Vagina (tissue), 2 donors: Measurements from ENCODE around the gene SCAND1. TPM values are rescaled to one million over a fixed set of nuclear protein-coding genes. Genes with fewer than 3 reads are reported as not detected.

Experiments used
- DNase-seq, 2 donors: peaks; one replicate each; pipeline ENCODE4 v3.0.0-alpha.2; 2017; ENCODE audit errors: extremely low spot score in 2 of 2
- H3K27ac ChIP-seq: fragments of 200-600 bp; sonication (generic); one replicate; pipeline ENCODE4 v1.5.1; 2019
- H3K27me3 ChIP-seq: fragments of 200-600 bp; sonication (generic); one replicate; pipeline ENCODE4 v1.5.1; 2019
- H3K36me3 ChIP-seq, 2 donors: fragments of 200-600 bp; sonication (generic); one replicate each; pipeline ENCODE4 v1.5.1; 2017 to 2019
- H3K4me1 ChIP-seq: fragments of 200-600 bp; sonication (generic); one replicate; pipeline ENCODE4 v1.5.1; 2019
- H3K4me3 ChIP-seq, 2 donors: fragments of 200-600 bp; sonication (generic); 1 replicate in 1 of 2; 2 replicates in 1 of 2; pipeline ENCODE4 v1.5.1; 2016 to 2019
- H3K9me3 ChIP-seq: fragments of 200-600 bp; sonication (generic); one replicate; pipeline ENCODE4 v1.5.1; 2019
- POLR2A ChIP-seq, 2 donors: fragments of 450-650 bp; IDR thresholded peaks; one replicate each; pipeline ENCODE4 v1.6.1; 2017; ENCODE audit warnings: antibody characterized with exemption in 2 of 2, mild to moderate bottlenecking in 2 of 2, moderate library complexity in 2 of 2
- POLR2AphosphoS5 ChIP-seq, 2 donors: sonication (generic); formaldehyde crosslinking; IDR thresholded peaks; one replicate each; pipeline ENCODE4 v1.9.0; 2017; ENCODE audit warnings: antibody characterized with exemption in 2 of 2, mild to moderate bottlenecking in 2 of 2, low read depth in 1 of 2; ENCODE audit not compliant: insufficient read depth in 1 of 2
- intact Hi-C: fragments of 100-400 bp; cut with DNase I; formaldehyde crosslinking; loops from one replicate; pipeline ENCODE4 v1.15.1; 2023
- total RNA-seq: library from RNA; depleted of rRNA; stranded (reverse); fragments of >200 nt; gene quantifications from one replicate; pipeline ENCODE4 v1.2.3, GENCODE V29; 2016
- TF ChIP-seq, protein P1 (sequence below), 3 experiments: fragments of 450-650 bp in 2 of 3; fragments of 200-600 bp in 1 of 3; sonication (generic) in 1 of 3; IDR thresholded peaks; one replicate each; pipeline ENCODE4 v1.5.1; 2017 to 2019; ENCODE audit warnings: antibody characterized with exemption in 3 of 3, mild to moderate bottlenecking in 2 of 3, moderate library complexity in 2 of 3

Gene SCAND1
- total RNA-seq, 1 donor from 2014 or later, result 102 TPM

GRCh38 chr20:35939264-35939663 is 15.0 kb downstream of the SCAND1 start:
- Histone ChIP-seq H3K27me3 (no peaks in the 10 kb centered on the region), H3K36me3 (peaks cover 0 to 44% of the 10 kb centered on the region in 2 donors), H3K4me1 (no peaks in the 10 kb centered on the region), H3K9me3 (no peaks in the 10 kb centered on the region), H3K4me3 (no peak overlapping the region), H3K27ac (no peak overlapping the region)
- DNase-seq, result no peak
- intact Hi-C loops, result no loop called here
- TF ChIP-seq, protein P1, sequence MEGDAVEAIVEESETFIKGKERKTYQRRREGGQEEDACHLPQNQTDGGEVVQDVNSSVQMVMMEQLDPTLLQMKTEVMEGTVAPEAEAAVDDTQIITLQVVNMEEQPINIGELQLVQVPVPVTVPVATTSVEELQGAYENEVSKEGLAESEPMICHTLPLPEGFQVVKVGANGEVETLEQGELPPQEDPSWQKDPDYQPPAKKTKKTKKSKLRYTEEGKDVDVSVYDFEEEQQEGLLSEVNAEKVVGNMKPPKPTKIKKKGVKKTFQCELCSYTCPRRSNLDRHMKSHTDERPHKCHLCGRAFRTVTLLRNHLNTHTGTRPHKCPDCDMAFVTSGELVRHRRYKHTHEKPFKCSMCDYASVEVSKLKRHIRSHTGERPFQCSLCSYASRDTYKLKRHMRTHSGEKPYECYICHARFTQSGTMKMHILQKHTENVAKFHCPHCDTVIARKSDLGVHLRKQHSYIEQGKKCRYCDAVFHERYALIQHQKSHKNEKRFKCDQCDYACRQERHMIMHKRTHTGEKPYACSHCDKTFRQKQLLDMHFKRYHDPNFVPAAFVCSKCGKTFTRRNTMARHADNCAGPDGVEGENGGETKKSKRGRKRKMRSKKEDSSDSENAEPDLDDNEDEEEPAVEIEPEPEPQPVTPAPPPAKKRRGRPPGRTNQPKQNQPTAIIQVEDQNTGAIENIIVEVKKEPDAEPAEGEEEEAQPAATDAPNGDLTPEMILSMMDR (IDR thresholded peaks at IDR 0.05), result no peak
- TF ChIP-seq POLR2A (IDR thresholded peaks at IDR 0.05) (no peak), POLR2AphosphoS5 (IDR thresholded peaks at IDR 0.05; ENCODE audit: insufficient read depth in 1 of 2, low read depth in 1 of 2) (no peak)

- Histone ChIP-seq H3K27me3 (no peaks in the 10 kb centered on the region), H3K27ac (no peak overlapping the region), H3K9me3 (no peaks in the 10 kb centered on the region), H3K4me1 (no peaks in the 10 kb centered on the region), H3K4me3 (no peak overlapping the region), H3K36me3 (peaks cover 0 to 33% of the 10 kb centered on the region in 2 donors)
- TF ChIP-seq POLR2A (IDR thresholded peaks at IDR 0.05), result no peak
- TF ChIP-seq, protein P1 (IDR thresholded peaks at IDR 0.05), result no peak
- TF ChIP-seq POLR2AphosphoS5 (IDR thresholded peaks at IDR 0.05; ENCODE audit: insufficient read depth in 1 of 2, low read depth in 1 of 2), result no peak
- no peak for DNase-seq
- intact Hi-C loops, result no loop called here
Observed at GRCh38 chr20:35934050-35934449, 20.3 kb downstream of the SCAND1 start.

DNA sequence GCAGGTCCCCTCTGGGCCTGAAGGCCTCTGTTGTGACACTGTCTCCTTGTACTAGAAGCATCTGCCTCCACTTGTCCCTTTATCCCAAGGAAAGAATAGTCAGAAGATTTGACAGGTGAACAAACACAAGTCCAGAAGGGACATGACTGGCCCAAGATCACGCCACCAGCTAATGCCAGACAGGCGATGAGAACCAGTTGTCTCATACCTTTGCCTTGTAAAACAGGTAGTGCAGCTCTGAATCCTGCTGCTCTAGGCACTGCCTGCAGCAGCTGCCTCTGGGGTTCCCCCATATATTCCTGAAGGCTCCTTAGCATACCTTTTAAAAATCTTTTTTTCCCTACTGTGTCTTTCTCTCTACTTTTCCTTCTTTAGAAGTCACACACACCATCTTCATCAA is 25.0 kb downstream of the SCAND1 start:
- no peak for DNase-seq
- H3K36me3 ChIP-seq, result peaks cover 0 to 48% of the 10 kb centered on the region in 2 donors
- no peaks in the 10 kb centered on the region for H3K27me3 ChIP-seq
- no peak overlapping the region for H3K27ac ChIP-seq
- TF ChIP-seq, protein P1 (IDR thresholded peaks at IDR 0.05), result no peak
- no peak for TF ChIP-seq POLR2AphosphoS5 (IDR thresholded peaks at IDR 0.05; ENCODE audit: insufficient read depth in 1 of 2, low read depth in 1 of 2)
- TF ChIP-seq POLR2A (IDR thresholded peaks at IDR 0.05), result no peak
- no peak overlapping the region for H3K4me3 ChIP-seq
- H3K4me1 ChIP-seq, result no peaks in the 10 kb centered on the region
- H3K9me3 ChIP-seq, result no peaks in the 10 kb centered on the region
- intact Hi-C loops, result no loop called here

DNA sequence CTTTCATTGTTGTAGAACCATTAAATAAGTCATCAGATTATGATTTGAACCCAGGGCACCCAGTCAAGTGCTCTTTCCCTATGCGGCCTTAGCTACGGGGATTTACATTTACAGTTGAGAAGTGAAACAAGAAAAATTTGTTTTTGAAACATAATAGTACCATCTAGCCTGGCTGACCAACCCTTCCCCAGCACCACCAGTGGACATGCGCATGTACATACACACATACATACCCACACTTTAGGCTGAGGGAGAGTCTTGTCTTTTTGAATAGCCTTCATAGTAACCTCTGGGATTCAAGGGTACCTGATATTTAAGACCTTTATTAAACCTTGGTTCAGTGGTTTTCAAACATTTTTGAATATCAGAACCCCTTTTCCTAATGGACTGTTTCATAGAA is 33.8 kb downstream of the SCAND1 start:
- Histone ChIP-seq H3K9me3 (no peaks in the 10 kb centered on the region), H3K27me3 (no peaks in the 10 kb centered on the region), H3K36me3 (peaks cover 2 to 27% of the 10 kb centered on the region in 2 donors), H3K27ac (no peak overlapping the region), H3K4me3 (no peak overlapping the region), H3K4me1 (no peaks in the 10 kb centered on the region)
- no peak for DNase-seq
- no peak for TF ChIP-seq POLR2A (IDR thresholded peaks at IDR 0.05)
- TF ChIP-seq, protein P1 (IDR thresholded peaks at IDR 0.05), result no peak
- no peak for TF ChIP-seq POLR2AphosphoS5 (IDR thresholded peaks at IDR 0.05; ENCODE audit: insufficient read depth in 1 of 2, low read depth in 1 of 2)
- intact Hi-C loops, result no loop called here

DNA sequence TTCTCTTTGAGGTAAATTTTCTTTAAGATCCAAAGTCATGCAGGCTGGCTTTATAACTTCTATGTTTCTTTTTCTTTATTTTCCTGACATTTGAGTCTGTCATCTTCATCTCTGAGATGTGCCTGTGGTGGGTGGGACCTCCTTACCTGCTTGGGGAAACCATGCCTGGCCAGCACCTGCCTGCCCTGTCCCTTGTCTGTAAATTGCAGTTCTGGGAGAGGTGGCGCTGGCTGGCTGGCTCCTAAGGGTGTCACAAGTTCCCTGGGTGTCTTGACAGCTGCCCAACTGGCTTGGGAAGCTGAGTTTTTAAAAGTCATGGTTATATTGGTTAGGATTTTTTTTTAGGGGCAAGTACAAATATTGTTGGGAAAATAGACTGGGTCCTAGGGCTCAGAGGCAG is 36.3 kb downstream of the SCAND1 start:
- no peak for DNase-seq
- TF ChIP-seq, protein P1 (IDR thresholded peaks at IDR 0.05), result no peak
- no peak for TF ChIP-seq POLR2A (IDR thresholded peaks at IDR 0.05)
- H3K36me3 ChIP-seq, result peaks cover 2 to 48% of the 10 kb centered on the region in 2 donors
- H3K27me3 ChIP-seq, result no peaks in the 10 kb centered on the region
- intact Hi-C loops, result no loop called here
- H3K27ac ChIP-seq, result no peak overlapping the region
- no peak overlapping the region for H3K4me3 ChIP-seq
- H3K4me1 ChIP-seq, result no peaks in the 10 kb centered on the region
- no peaks in the 10 kb centered on the region for H3K9me3 ChIP-seq
